GM18505 (cell line): Measurements from ENCODE around the gene ACOT6.
"Not testable (repeated sequence)": the region's sequence is repeated elsewhere in the genome, so short reads cannot be mapped to it uniquely, and the experiment has no call there.

Experiments used
- ATAC-seq: cut with Tn5 transposase; IDR thresholded peaks from one replicate; pipeline ENCODE4 v1.9.1; 2021; ENCODE audit not compliant: unreplicated experiment
- POLR2A ChIP-seq: IDR thresholded peaks from 4 replicates; pipeline ENCODE4 v1.6.1; 2011; ENCODE audit warnings: borderline replicate concordance; ENCODE audit not compliant: insufficient read depth, insufficient read length; ENCODE audit errors: extremely low read depth

Gene ACOT6

GRCh38 chr14:73588695-73589094 lies 23.6 kb upstream of the ACOT6 start:
- TF ChIP-seq POLR2A, result no peak
- no peak for ATAC-seq

GRCh38 chr14:73589116-73589515 lies 23.2 kb upstream of the ACOT6 start:
- no peak for TF ChIP-seq POLR2A
- ATAC-seq, result no peak

GRCh38 chr14:73590673-73591004 lies 21.7 kb upstream of the ACOT6 start:
- not testable (repeated sequence) for ATAC-seq

- ATAC-seq, result no peak
- peak; percentile 50 for TF ChIP-seq POLR2A
Observed at GRCh38 chr14:73591690-73592449, 20.4 kb upstream of the ACOT6 start, which contains the start of gene ACOT4. Gene ACOT4 (plus strand): TSS chr14:73591873. CDS start chr14:73591960, 87 bp downstream.

- ATAC-seq, result no peak
- no peak for TF ChIP-seq POLR2A
Observed at GRCh38 chr14:73594491-73594890, 17.8 kb upstream of the ACOT6 start.

DNA sequence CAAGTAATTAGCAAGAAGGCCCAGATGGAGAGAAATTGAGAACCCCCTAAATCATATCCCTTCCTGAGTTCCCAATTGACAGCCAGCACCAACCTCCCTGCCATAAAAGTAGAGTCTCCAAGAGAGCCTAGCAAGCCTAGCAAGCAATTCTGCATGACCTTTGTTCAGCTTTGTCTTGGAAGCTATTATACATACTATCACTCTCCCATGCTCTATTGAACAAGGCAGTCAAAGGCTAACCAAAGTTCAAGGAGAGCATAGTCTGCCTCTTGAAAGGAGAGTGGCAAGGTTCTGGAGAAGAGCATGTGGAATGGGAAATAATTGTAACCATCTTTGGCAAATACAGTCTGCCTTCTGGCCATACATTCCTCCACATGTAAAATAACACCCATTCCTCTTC lies 12.8 kb upstream of the ACOT6 start:
- ATAC-seq, result no peak
- TF ChIP-seq POLR2A, result no peak

DNA sequence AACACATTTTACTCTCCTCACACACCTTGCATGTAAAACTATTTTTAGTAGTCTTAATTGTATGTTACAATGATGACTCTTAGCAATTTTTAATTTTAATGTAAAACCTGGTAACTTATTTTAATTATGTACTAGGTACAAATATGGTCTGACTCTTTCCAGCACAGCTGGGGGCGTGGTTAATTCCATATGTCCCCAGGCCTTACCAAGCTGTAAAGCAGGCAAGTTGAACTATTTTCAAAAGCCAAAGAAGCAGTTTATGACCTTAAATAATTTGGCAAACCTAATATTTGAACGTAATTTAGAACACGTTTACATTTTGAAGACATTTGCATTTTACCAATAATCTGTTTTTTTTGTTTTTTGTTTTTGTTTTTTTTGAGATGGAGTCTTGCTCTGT lies 9.3 kb upstream of the ACOT6 start:
- no peak for ATAC-seq
- TF ChIP-seq POLR2A, result no peak

DNA sequence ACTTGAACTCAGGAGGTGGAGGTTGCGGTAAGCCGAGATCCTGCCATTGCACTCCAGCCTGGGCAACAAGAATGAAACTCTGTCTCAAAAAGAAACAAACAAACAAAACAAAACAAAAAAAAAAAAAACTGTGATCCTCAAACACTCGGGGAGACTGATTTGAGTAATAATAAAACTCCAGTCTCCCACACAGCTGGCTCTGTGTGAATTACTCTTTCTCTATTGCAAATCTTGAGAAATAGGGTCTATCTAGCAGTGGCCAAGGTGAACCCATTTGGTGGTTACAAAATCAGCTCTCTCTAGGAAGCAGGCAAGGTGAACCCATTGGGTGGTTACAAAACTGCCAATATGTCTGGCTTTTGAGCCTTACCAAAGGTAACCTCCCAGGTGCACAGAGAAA lies 6.0 kb upstream of the ACOT6 start:
- TF ChIP-seq POLR2A, result no peak
- no peak for ATAC-seq

DNA sequence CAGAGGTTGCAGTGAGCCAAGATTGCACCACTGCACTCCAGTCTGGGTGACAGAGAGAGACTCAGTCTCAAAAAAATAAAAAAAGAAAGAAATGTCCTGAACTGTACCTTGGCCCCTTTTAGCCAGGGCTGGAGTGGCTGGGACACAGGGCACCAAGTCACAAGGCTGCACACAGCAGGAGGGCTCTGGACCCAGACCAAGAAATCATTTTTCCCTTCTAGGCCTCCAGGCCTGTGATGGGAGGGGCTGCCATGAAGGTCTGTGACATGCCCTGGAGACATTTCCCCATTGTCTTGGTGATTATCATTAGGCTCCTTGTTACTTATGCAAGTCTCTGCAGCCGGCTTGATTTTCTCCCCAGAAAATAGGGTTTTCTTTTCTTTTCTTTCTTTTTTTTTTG lies 5.1 kb upstream of the ACOT6 start:
- no peak for TF ChIP-seq POLR2A
- no peak for ATAC-seq

GRCh38 chr14:73610687-73611086 lies 1.6 kb upstream of the ACOT6 start:
- TF ChIP-seq POLR2A, result no peak
- no peak for ATAC-seq

GRCh38 chr14:73613046-73613383 lies 698 bp downstream of the ACOT6 start:
- TF ChIP-seq POLR2A, result no peak
- ATAC-seq, result peak; percentile 19

- no peak for ATAC-seq
Observed at GRCh38 chr14:73613419-73613963, 1.2 kb downstream of the ACOT6 start.

GRCh38 chr14:73616831-73617230 lies 4.5 kb downstream of the ACOT6 start:
- no peak for TF ChIP-seq POLR2A
- ATAC-seq, result no peak

More at GRCh38 chr14:73613419-73613963, 1.2 kb downstream of the ACOT6 start:
- no peak for TF ChIP-seq POLR2A

DNA sequence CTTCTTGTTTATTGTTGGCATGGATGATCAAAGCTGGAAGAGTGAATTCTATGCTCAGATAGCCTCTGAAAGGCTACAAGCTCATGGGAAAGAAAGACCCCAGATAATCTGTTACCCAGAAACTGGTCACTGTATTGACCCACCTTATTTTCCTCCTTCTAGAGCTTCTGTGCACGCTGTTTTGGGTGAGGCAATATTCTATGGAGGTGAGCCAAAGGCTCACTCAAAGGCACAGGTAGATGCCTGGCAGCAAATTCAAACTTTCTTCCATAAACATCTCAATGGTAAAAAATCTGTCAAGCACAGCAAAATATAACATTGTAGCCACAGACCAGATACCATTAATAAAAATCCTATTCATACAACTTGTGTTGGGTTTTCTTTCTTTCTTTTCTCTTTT lies 7.2 kb downstream of the ACOT6 start:
- no peak for ATAC-seq
- TF ChIP-seq POLR2A, result no peak

DNA sequence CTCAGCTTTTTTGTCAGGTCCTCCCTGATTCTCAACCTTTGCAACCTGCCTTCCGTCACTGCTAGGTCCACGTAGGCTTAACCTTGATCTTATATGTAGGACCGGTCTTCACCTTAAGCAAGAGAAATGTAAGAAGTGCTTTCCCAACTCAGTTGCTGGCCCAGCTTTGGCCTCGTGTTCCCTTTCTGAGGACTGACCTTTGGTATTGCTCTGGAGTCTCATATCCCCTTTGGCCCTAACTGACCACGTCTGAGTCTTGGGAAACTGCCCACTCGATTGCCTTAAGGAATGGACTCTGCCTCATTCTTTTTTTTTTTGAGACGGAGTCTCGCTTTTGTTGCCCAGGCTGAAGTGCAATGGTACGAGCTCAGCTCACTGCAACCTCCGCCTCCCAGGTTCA lies 8.0 kb downstream of the ACOT6 start:
- ATAC-seq, result no peak
- TF ChIP-seq POLR2A, result no peak

DNA sequence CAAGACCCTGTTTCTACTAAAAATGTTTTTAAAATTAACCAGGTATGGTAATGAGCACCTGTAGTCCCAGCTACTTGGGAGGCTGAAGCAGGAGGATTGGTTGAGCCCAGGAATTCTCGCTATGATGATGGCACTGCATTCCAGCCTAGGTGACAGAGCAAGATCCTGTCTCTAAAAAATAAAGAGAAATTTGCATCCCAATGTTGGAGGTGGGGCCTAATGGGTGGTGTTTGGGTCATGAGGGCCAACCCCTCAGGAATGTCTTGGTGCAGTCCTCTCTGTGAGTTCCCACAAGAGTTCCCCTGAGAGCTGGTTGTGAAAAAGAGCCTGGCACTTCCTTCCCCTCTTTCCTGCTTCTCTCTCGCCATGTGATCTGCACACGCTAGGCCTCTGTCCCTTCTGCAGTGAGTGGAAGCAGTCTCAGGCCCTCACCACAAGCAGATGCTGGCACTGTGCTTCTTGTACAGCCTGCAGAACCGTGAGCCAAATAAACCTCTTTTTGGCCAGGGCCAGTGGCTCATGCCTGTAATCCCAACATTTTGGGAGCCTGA lies 11.3 kb downstream of the ACOT6 start:
- no peak for TF ChIP-seq POLR2A
- no peak for ATAC-seq
